DND-41 (cell line): ENCODE data around the gene JKAMP.
"Not testable (repeated sequence)": the region's sequence is repeated elsewhere in the genome, so short reads cannot be mapped to it uniquely, and the experiment has no call there.

Experiments used
- ATAC-seq: fragments of 200-7000 bp; cut with Tn5 transposase; 3 replicates; pipeline ENCODE4 v1.9.1; 2021; ENCODE audit warnings: low read depth; ENCODE audit not compliant: insufficient read depth
- DNase-seq: peaks from one replicate; pipeline ENCODE4 v3.0.0-alpha.2; 2020
- H2AFZ ChIP-seq: 2 replicates; pipeline ENCODE4 v1.6.0; 2012; ENCODE audit warnings: low read depth, low read length
- H3K27ac ChIP-seq: 2 replicates; pipeline ENCODE4 v1.5.1; 2012; ENCODE audit warnings: low read length, inconsistent platforms
- H3K27me3 ChIP-seq: fragments of 200-600 bp; sonication (generic); 2 replicates; pipeline ENCODE4 v1.6.0; 2012; ENCODE audit warnings: low read length, mild to moderate bottlenecking, inconsistent platforms; ENCODE audit not compliant: insufficient read depth, poor library complexity
- H3K36me3 ChIP-seq: 2 replicates; pipeline ENCODE4 v1.5.1; 2012; ENCODE audit warnings: low read length, inconsistent platforms; ENCODE audit not compliant: insufficient read depth
- H3K4me1 ChIP-seq: 2 replicates; pipeline ENCODE4 v1.5.1; 2012; ENCODE audit warnings: mild to moderate bottlenecking, low read length; ENCODE audit not compliant: insufficient read depth
- H3K4me2 ChIP-seq: 2 replicates; pipeline ENCODE4 v1.6.0; 2012; ENCODE audit warnings: mild to moderate bottlenecking, moderate library complexity, low read length, inconsistent platforms; ENCODE audit not compliant: insufficient read depth
- H3K4me3 ChIP-seq, 2 experiments: fragments of 200-600 bp in 1 of 2; shearing (Covaris generic) in 1 of 2; 2 replicates each; pipeline ENCODE4 v1.5.1; 2012 to 2016; ENCODE audit warnings: inconsistent platforms in 2 of 2, low read length in 2 of 2, mild to moderate bottlenecking in 2 of 2, low read depth in 1 of 2, moderate library complexity in 1 of 2
- H3K79me2 ChIP-seq: 2 replicates; pipeline ENCODE4 v1.6.0; 2012; ENCODE audit warnings: low read length, inconsistent platforms; ENCODE audit not compliant: insufficient read depth
- H3K9ac ChIP-seq: 2 replicates; pipeline ENCODE4 v1.6.0; 2012; ENCODE audit warnings: low read depth, mild to moderate bottlenecking, inconsistent platforms, low read length, moderate library complexity
- H3K9me3 ChIP-seq: 2 replicates; pipeline ENCODE4 v1.5.1; 2012; ENCODE audit warnings: low read length, moderate library complexity, mild to moderate bottlenecking, inconsistent platforms; ENCODE audit not compliant: insufficient read depth, severe bottlenecking
- H4K20me1 ChIP-seq: 2 replicates; pipeline ENCODE4 v1.6.0; 2012; ENCODE audit warnings: low read length; ENCODE audit not compliant: insufficient read depth
- EZH2 ChIP-seq: IDR thresholded peaks from 3 replicates; pipeline ENCODE4 v1.6.1; 2012; ENCODE audit warnings: borderline replicate concordance, low read depth, mild to moderate bottlenecking, moderate library complexity, low read length, inconsistent platforms; ENCODE audit not compliant: severe bottlenecking
- TF ChIP-seq, protein P1 (sequence below): IDR thresholded peaks from 2 replicates; pipeline ENCODE4 v1.5.1; 2012; ENCODE audit warnings: borderline replicate concordance, low read length, moderate library complexity, mild to moderate bottlenecking; ENCODE audit not compliant: poor library complexity, severe bottlenecking; ENCODE audit errors: extremely low read depth

The JKAMP gene

GRCh38 chr14:59438195-59438647 lies 46.1 kb upstream of the JKAMP start:
- no peaks in the 10 kb centered on the region for H3K4me1 ChIP-seq
- TF ChIP-seq, protein P1, sequence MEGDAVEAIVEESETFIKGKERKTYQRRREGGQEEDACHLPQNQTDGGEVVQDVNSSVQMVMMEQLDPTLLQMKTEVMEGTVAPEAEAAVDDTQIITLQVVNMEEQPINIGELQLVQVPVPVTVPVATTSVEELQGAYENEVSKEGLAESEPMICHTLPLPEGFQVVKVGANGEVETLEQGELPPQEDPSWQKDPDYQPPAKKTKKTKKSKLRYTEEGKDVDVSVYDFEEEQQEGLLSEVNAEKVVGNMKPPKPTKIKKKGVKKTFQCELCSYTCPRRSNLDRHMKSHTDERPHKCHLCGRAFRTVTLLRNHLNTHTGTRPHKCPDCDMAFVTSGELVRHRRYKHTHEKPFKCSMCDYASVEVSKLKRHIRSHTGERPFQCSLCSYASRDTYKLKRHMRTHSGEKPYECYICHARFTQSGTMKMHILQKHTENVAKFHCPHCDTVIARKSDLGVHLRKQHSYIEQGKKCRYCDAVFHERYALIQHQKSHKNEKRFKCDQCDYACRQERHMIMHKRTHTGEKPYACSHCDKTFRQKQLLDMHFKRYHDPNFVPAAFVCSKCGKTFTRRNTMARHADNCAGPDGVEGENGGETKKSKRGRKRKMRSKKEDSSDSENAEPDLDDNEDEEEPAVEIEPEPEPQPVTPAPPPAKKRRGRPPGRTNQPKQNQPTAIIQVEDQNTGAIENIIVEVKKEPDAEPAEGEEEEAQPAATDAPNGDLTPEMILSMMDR, result no peak
- TF ChIP-seq EZH2, result no peak
- H3K36me3 ChIP-seq, result no peaks in the 10 kb centered on the region
- no peak overlapping the region for H2AFZ ChIP-seq
- no peak overlapping the region for H3K4me2 ChIP-seq
- ATAC-seq, result no peak
- no peaks in the 10 kb centered on the region for H3K9me3 ChIP-seq
- no peak overlapping the region for H3K4me3 ChIP-seq
- H3K9ac ChIP-seq, result no peak overlapping the region
- no peak overlapping the region for H3K27ac ChIP-seq
- no peaks in the 10 kb centered on the region for H3K27me3 ChIP-seq
- H3K79me2 ChIP-seq, result no peaks in the 10 kb centered on the region
- no peak for DNase-seq
- no peaks in the 10 kb centered on the region for H4K20me1 ChIP-seq

- Histone ChIP-seq H3K4me3 (no peak overlapping the region), H3K4me2 (no peak overlapping the region)
These were observed 44.9 kb upstream of the JKAMP start for GRCh38 chr14:59439256-59439965.

DNA sequence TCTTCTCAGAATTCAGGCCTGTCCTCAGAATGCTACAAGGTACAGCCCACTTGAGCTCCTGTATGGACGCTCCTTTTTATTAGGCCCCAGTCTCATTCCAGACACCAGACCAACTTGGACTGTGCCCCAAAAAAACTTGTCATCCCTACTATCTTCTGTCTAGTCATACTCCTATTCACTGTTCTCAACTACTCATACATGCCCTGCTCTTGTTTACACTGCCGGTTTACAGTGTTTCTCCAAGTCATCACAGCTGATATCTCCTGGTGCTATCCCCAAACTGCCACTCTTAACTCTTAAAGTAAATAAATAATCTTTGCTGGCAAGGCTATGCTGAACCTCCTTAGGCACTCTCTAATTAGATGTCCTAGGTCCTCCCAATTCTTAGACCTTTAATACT lies 35.6 kb upstream of the JKAMP start:
- ATAC-seq, H4K20me1 ChIP-seq, H3K27me3 ChIP-seq, H2AFZ ChIP-seq, H3K4me3 ChIP-seq, H3K79me2 ChIP-seq, H3K36me3 ChIP-seq, DNase-seq, H3K27ac ChIP-seq, H3K9ac ChIP-seq, H3K9me3 ChIP-seq, H3K4me2 ChIP-seq, H3K4me1 ChIP-seq: not testable (repeated sequence)

More at GRCh38 chr14:59439256-59439965, 44.9 kb upstream of the JKAMP start:
- no peak for TF ChIP-seq EZH2
- TF ChIP-seq, protein P1, result no peak
- Histone ChIP-seq H4K20me1 (no peaks in the 10 kb centered on the region), H3K79me2 (no peaks in the 10 kb centered on the region), H2AFZ (no peak overlapping the region), H3K36me3 (no peaks in the 10 kb centered on the region), H3K27me3 (no peaks in the 10 kb centered on the region), H3K9ac (no peak overlapping the region), H3K9me3 (no peaks in the 10 kb centered on the region), H3K27ac (no peak overlapping the region), H3K4me1 (no peaks in the 10 kb centered on the region)
- DNase-seq (no peak), ATAC-seq (no peak)

GRCh38 chr14:59450716-59451115 lies 33.6 kb upstream of the JKAMP start:
- no peaks in the 10 kb centered on the region for H3K79me2 ChIP-seq
- TF ChIP-seq EZH2, result no peak
- TF ChIP-seq, protein P1, result no peak
- H3K4me1 ChIP-seq, result no peaks in the 10 kb centered on the region
- H3K4me2 ChIP-seq, result no peak overlapping the region
- no peak for DNase-seq
- no peaks in the 10 kb centered on the region for H3K9me3 ChIP-seq
- H4K20me1 ChIP-seq, result no peaks in the 10 kb centered on the region
- no peak overlapping the region for H2AFZ ChIP-seq
- no peak overlapping the region for H3K9ac ChIP-seq
- H3K27me3 ChIP-seq, result no peaks in the 10 kb centered on the region
- no peaks in the 10 kb centered on the region for H3K36me3 ChIP-seq
- H3K27ac ChIP-seq, result no peak overlapping the region
- no peak overlapping the region for H3K4me3 ChIP-seq
- no peak for ATAC-seq
